ENCODE data around the gene ARPP19.

- TF ChIP-seq, protein P1, sequence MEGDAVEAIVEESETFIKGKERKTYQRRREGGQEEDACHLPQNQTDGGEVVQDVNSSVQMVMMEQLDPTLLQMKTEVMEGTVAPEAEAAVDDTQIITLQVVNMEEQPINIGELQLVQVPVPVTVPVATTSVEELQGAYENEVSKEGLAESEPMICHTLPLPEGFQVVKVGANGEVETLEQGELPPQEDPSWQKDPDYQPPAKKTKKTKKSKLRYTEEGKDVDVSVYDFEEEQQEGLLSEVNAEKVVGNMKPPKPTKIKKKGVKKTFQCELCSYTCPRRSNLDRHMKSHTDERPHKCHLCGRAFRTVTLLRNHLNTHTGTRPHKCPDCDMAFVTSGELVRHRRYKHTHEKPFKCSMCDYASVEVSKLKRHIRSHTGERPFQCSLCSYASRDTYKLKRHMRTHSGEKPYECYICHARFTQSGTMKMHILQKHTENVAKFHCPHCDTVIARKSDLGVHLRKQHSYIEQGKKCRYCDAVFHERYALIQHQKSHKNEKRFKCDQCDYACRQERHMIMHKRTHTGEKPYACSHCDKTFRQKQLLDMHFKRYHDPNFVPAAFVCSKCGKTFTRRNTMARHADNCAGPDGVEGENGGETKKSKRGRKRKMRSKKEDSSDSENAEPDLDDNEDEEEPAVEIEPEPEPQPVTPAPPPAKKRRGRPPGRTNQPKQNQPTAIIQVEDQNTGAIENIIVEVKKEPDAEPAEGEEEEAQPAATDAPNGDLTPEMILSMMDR (conservative IDR thresholded peaks at IDR 0.05; ENCODE audit: low read depth, low read length), result 0 out of 2 replicates have a peak, but pooled peaks have one; percentile 22
- TF ChIP-seq POLR2A (IDR thresholded peaks at IDR 0.05; ENCODE audit: low read depth, low read length), result peak; percentile 62; the same call in 1 of the 2 replicates
- 0 out of 2 replicates have a peak, but pooled peaks have one; percentile 17 for TF ChIP-seq CEBPB (IDR thresholded peaks at IDR 0.05; ENCODE audit: low read depth, low read length)
- no peak for TF ChIP-seq RFX5 (IDR thresholded peaks at IDR 0.05; ENCODE audit: low read depth, low read length)
- TF ChIP-seq FOS (IDR thresholded peaks at IDR 0.05; ENCODE audit: low read depth, low read length), result no peak
- peak; percentile 12; the same call in 1 of the 2 replicates for TF ChIP-seq MXI1 (IDR thresholded peaks at IDR 0.05; ENCODE audit: borderline replicate concordance, low read depth, low read length)
- no peak for TF ChIP-seq NFE2L2 (IDR thresholded peaks at IDR 0.05; ENCODE audit: low read depth, low read length)
- no peak for TF ChIP-seq CHD1 (IDR thresholded peaks at IDR 0.05; ENCODE audit: low read depth, low read length)
- no peak for TF ChIP-seq RCOR1 (IDR thresholded peaks at IDR 0.05; ENCODE audit: insufficient replicate concordance, low read length)
These were observed at the start of gene ARPP19 for GRCh38 chr15:52568601-52569585.

Measured in IMR-90 (cell line).